Stimulated activated CD4-positive, alpha-beta T cell treated with anti-CD3 and anti-CD28 coated beads, Interleukin-2, amount 100 ng/mL, for 48 hours (primary cell): ENCODE data around the gene GDF7.

Experiments used
- DNase-seq, 2 donors: peaks; one replicate each; pipeline ENCODE4 v3.0.0-alpha.2; 2020

Gene GDF7

GRCh38 chr2:20666304-20667150 is at the start of gene GDF7:
GDF7 (plus strand) TSS chr2:20667144; CDS start chr2:20667240, 96 bp downstream.
- DNase-seq: no peak

GRCh38 chr2:20617892-20618467 is 49.0 kb upstream of the GDF7 start:
- no peak for DNase-seq

- DNase-seq: no peak
These were observed 48.5 kb upstream of the GDF7 start for GRCh38 chr2:20618468-20618885.

GRCh38 chr2:20618886-20619521 is 47.9 kb upstream of the GDF7 start:
- no peak for DNase-seq

GRCh38 chr2:20619624-20620024 is 47.3 kb upstream of the GDF7 start:
- no peak for DNase-seq

GRCh38 chr2:20620271-20620681 is 46.7 kb upstream of the GDF7 start:
- no peak for DNase-seq

GRCh38 chr2:20620696-20621365 is 46.1 kb upstream of the GDF7 start:
- no peak for DNase-seq

- DNase-seq: no peak
These were observed 45.3 kb upstream of the GDF7 start for GRCh38 chr2:20621366-20622295.

- DNase-seq: no peak
These were observed 44.7 kb upstream of the GDF7 start for GRCh38 chr2:20622296-20622686.

- DNase-seq: no peak
These were observed 44.2 kb upstream of the GDF7 start for GRCh38 chr2:20622731-20623130.

- DNase-seq: no peak
These were observed 43.7 kb upstream of the GDF7 start for GRCh38 chr2:20623241-20623640.

GRCh38 chr2:20623741-20624155 is 43.2 kb upstream of the GDF7 start:
- DNase-seq: no peak

- no peak for DNase-seq
These were observed 42.6 kb upstream of the GDF7 start for GRCh38 chr2:20624156-20624883.

GRCh38 chr2:20624884-20625485 is 42.0 kb upstream of the GDF7 start:
- no peak for DNase-seq

GRCh38 chr2:20625491-20626391 is 41.2 kb upstream of the GDF7 start:
- DNase-seq: no peak

GRCh38 chr2:20626392-20626697 is 40.6 kb upstream of the GDF7 start:
- DNase-seq: no peak

- DNase-seq: no peak
These were observed 40.0 kb upstream of the GDF7 start for GRCh38 chr2:20626698-20627513.

GRCh38 chr2:20627712-20628380 is 39.1 kb upstream of the GDF7 start:
- DNase-seq: no peak

- no peak for DNase-seq
These were observed 37.8 kb upstream of the GDF7 start for GRCh38 chr2:20629181-20629580.
